KMS-11 (cell line): Measurements from ENCODE around the gene RBFOX2.

ENCODE experiments used
- H2AFZ ChIP-seq: fragments of 200-600 bp; sonication (generic); 2 replicates; pipeline ENCODE4 v1.6.1; 2016; ENCODE audit warnings: antibody characterized with exemption, mixed run types, low read depth
- H3K27ac ChIP-seq: fragments of 200-600 bp; sonication (generic); 2 replicates; pipeline ENCODE4 v1.6.1; 2016; ENCODE audit warnings: mild to moderate bottlenecking, mixed run types
- H3K27me3 ChIP-seq: fragments of 200-600 bp; sonication (generic); 2 replicates; pipeline ENCODE4 v1.6.1; 2017; ENCODE audit warnings: mild to moderate bottlenecking, low read depth, mixed run types, moderate library complexity; ENCODE audit not compliant: insufficient read depth
- H3K36me3 ChIP-seq: fragments of 200-600 bp; sonication (generic); 2 replicates; pipeline ENCODE4 v1.6.1; 2017; ENCODE audit warnings: mild to moderate bottlenecking, mixed run types; ENCODE audit not compliant: insufficient read depth
- H3K4me1 ChIP-seq: fragments of 200-600 bp; sonication (generic); 2 replicates; pipeline ENCODE4 v1.6.1; 2016; ENCODE audit warnings: mild to moderate bottlenecking, low read depth, mixed run types; ENCODE audit not compliant: poor library complexity, severe bottlenecking
- H3K4me2 ChIP-seq: fragments of 200-600 bp; sonication (generic); 2 replicates; pipeline ENCODE4 v1.7.0; 2016; ENCODE audit warnings: mild to moderate bottlenecking, mixed run types
- H3K4me3 ChIP-seq: fragments of 200-600 bp; sonication (generic); IDR thresholded peaks from 2 replicates; pipeline ENCODE4 v1.6.1; 2017; ENCODE audit warnings: low read depth, low read length, mixed read lengths; ENCODE audit not compliant: insufficient read depth
- H3K79me2 ChIP-seq: fragments of 200-600 bp; sonication (generic); 2 replicates; pipeline ENCODE4 v1.6.1; 2016; ENCODE audit warnings: low read depth, mixed run types; ENCODE audit not compliant: insufficient read depth
- H3K9ac ChIP-seq: fragments of 200-600 bp; sonication (generic); 2 replicates; pipeline ENCODE4 v1.6.1; 2016; ENCODE audit warnings: mild to moderate bottlenecking, mixed run types
- H4K20me1 ChIP-seq: fragments of 200-600 bp; sonication (generic); 2 replicates; pipeline ENCODE4 v1.6.1; 2016; ENCODE audit warnings: mild to moderate bottlenecking, mixed run types; ENCODE audit not compliant: insufficient read depth
- TF ChIP-seq, protein P1 (sequence below): fragments of 200-600 bp; sonication (generic); conservative IDR thresholded peaks from 2 replicates; pipeline ENCODE4 v1.6.1; 2017; ENCODE audit warnings: low read depth, mild to moderate bottlenecking, antibody characterized with exemption, low read length, moderate library complexity, mixed read lengths

The RBFOX2 gene

DNA sequence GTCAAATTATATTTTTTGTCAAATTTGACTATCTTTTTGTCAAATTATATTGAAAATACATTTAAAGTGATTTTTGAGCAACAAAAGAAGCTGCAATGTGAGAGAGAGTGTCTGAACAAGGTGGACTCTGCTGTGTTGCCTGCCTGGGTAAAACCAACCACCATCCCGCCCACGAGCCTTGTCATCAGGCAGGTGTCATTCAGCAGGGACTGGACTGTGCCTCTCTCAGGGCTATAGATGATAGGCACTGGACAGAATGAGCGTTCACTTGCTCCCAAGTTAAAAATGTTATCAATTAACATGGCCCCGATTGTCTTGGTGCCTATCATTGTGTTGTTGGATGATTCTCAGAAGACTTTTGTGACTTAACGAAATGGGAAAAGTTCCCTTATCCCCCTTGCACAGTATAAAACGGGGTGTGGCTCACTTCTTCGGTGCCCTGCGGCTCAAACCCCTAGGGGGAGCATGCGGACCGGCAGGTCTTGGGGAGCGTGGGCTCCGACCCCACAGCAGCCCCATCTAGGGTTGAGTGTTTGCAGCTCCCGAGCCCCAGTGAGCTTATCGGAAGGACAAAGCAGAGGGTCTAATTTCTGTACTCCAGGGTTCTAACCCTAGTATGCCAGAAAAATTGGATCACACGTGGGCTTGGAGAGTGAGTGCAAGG lies 309.3 kb downstream of the RBFOX2 start:
- Histone ChIP-seq H3K36me3 (no peaks in the 10 kb centered on the region), H3K4me1 (no peaks in the 10 kb centered on the region), H3K79me2 (no peaks in the 10 kb centered on the region), H3K9ac (no peak overlapping the region), H3K4me2 (no peak overlapping the region), H3K27me3 (no peaks in the 10 kb centered on the region), H2AFZ (no peak overlapping the region), H3K4me3 (no peak overlapping the region), H4K20me1 (no peaks in the 10 kb centered on the region), H3K27ac (no peak overlapping the region)
- TF ChIP-seq, protein P1, sequence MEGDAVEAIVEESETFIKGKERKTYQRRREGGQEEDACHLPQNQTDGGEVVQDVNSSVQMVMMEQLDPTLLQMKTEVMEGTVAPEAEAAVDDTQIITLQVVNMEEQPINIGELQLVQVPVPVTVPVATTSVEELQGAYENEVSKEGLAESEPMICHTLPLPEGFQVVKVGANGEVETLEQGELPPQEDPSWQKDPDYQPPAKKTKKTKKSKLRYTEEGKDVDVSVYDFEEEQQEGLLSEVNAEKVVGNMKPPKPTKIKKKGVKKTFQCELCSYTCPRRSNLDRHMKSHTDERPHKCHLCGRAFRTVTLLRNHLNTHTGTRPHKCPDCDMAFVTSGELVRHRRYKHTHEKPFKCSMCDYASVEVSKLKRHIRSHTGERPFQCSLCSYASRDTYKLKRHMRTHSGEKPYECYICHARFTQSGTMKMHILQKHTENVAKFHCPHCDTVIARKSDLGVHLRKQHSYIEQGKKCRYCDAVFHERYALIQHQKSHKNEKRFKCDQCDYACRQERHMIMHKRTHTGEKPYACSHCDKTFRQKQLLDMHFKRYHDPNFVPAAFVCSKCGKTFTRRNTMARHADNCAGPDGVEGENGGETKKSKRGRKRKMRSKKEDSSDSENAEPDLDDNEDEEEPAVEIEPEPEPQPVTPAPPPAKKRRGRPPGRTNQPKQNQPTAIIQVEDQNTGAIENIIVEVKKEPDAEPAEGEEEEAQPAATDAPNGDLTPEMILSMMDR, result no peak

DNA sequence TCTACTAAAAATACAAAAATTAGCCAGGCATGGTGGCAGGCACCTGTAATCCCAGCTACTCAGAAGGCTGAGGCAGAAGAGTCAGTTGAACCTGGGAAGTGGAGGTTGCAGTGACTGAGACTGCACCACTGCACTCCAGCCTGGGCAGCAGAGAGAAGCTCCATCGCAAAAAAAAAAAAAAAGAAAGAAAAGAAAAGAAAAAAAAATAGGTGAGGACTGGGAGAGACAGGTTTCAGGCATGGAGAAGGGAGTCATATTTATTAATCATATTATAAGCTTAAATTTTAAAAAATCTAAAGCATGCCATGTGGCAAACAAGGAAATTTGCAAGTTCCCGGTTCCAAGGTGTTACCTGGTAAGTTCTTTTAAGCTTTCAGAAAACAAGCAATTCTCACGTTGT lies 311.1 kb downstream of the RBFOX2 start, which contains the start of gene APOL5:
TSS of gene APOL5 (plus strand) at position 301 of the 400 bp plus-strand sequence. CDS start at position 301, 0 bp downstream.
- no peaks in the 10 kb centered on the region for H3K79me2 ChIP-seq
- H3K4me2 ChIP-seq, result no peak within 1 kb of the TSS
- no peak within 1 kb of the TSS for H2AFZ ChIP-seq
- H3K9ac ChIP-seq, result no peak within 1 kb of the TSS
- H3K4me3 ChIP-seq, result no peak within 1 kb of the TSS
- H3K4me1 ChIP-seq, result no peaks in the 10 kb centered on the region
- no peaks in the 10 kb centered on the region for H3K27me3 ChIP-seq
- TF ChIP-seq, protein P1, result no peak
- H3K27ac ChIP-seq, result no peak within 1 kb of the TSS
- no peaks in the 10 kb centered on the region for H4K20me1 ChIP-seq
- no peaks in the 10 kb centered on the region for H3K36me3 ChIP-seq

DNA sequence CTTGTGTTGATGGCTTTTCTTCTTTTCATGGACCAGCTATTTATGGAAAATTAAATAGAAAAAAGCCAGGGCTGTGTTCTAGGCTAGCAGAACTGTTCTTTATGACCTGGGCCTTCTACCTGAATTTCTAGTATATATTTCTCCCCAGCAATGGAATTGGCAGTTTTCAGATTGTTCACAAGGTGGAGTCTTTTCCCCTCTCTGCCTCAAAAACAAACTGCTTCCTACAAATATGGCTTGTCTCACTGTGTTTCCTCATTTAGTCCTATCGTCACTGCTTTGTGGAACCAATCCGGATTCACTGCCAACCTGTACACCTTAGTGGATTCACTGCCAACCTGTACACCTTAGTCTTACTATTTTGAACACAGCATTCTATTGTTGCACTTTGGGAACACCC lies 316.0 kb downstream of the RBFOX2 start:
- Histone ChIP-seq H3K27me3 (no peaks in the 10 kb centered on the region), H3K4me1 (no peaks in the 10 kb centered on the region), H3K9ac (no peak overlapping the region), H3K36me3 (no peaks in the 10 kb centered on the region), H3K27ac (no peak overlapping the region), H3K4me3 (no peak overlapping the region), H4K20me1 (no peaks in the 10 kb centered on the region), H2AFZ (no peak overlapping the region), H3K79me2 (no peaks in the 10 kb centered on the region), H3K4me2 (no peak overlapping the region)
- TF ChIP-seq, protein P1, result no peak

DNA sequence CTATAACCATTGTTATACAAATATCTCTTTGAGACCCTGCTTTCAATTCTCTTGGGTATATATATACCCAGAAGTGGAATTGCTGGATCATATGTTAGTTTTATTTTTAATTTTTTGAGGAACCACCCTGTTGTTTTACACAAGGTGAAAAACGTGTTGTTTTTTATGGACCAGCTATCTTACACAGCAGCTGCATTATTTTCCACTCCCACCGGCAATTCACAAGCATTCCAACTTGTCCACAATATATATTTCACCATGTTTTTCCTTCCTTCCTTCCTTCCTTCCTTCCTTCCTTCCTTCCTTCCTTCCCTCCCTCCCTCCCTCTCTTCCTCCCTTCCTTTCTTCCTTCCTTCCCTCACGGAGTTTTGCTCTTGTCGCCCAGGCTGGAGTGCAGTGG lies 317.3 kb downstream of the RBFOX2 start:
- Histone ChIP-seq H4K20me1 (no peaks in the 10 kb centered on the region), H3K27me3 (no peaks in the 10 kb centered on the region), H3K36me3 (no peaks in the 10 kb centered on the region), H3K4me1 (no peaks in the 10 kb centered on the region), H3K4me2 (no peak overlapping the region), H3K4me3 (no peak overlapping the region), H2AFZ (no peak overlapping the region), H3K27ac (no peak overlapping the region), H3K79me2 (no peaks in the 10 kb centered on the region), H3K9ac (no peak overlapping the region)
- TF ChIP-seq, protein P1, result no peak
